ENCODE results near the gene FAM171A1. TPM values are rescaled to one million over a fixed set of nuclear protein-coding genes. Genes with fewer than 3 reads are reported as not detected.

The FAM171A1 gene
- total and polyA plus RNA-seq, 4 donors, result 28.7 to 74.9 (median 56.4) TPM

DNA sequence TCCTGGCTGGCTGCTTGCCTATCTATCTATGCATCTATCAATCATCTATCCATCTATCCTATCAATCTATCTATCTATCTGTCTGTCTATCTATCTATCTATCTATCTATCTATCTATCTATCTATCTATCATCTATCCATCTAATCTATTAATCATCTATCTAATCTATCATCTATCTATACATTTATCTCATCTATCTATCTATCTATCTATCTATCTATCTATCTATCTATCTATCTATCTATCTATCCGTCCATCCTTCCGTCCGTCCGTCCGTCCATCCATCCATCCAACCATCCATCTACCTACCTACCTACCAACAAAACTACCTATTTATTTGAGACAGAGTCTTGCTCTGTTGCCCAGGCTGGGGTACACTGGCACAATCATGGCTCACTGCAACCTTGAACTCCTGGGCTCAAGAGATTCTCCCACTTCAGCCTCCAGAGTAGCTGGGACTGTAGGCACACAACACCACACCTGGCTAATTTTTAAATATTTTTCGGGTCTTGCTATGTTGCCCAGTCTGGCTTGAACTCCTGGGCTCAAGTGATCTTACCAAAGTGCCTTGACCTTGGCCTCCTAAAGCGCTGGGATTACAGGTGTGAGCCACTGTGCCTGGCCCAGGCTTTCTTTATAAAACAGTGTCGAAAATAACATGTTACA is 107.3 kb downstream of the FAM171A1 start:
- DNase-seq (ENCODE audit: low read depth in 4 of 6, low spot score in 6 of 6), result no peak
- H3K27ac ChIP-seq (ENCODE audit: low read depth, low read length), result no peak overlapping the region
- H3K36me3 ChIP-seq (ENCODE audit: control insufficient read depth, insufficient read depth, low read length), result peaks cover 20% of the 10 kb centered on the region
- no peak overlapping the region for H3K4me3 ChIP-seq (ENCODE audit: low read depth, low read length)
- peaks cover 5% of the 10 kb centered on the region for H3K4me1 ChIP-seq (ENCODE audit: control insufficient read depth, insufficient read depth, low read length)
- no peaks in the 10 kb centered on the region for H3K9me3 ChIP-seq (ENCODE audit: control insufficient read depth, insufficient read depth, low read length)
- WGBS (ENCODE audit: insufficient coverage), result 97% methylated on average over 7 of the region's 8 CpGs
- no peaks in the 10 kb centered on the region for H3K27me3 ChIP-seq (ENCODE audit: control insufficient read depth, insufficient read depth, low read length)

DNA sequence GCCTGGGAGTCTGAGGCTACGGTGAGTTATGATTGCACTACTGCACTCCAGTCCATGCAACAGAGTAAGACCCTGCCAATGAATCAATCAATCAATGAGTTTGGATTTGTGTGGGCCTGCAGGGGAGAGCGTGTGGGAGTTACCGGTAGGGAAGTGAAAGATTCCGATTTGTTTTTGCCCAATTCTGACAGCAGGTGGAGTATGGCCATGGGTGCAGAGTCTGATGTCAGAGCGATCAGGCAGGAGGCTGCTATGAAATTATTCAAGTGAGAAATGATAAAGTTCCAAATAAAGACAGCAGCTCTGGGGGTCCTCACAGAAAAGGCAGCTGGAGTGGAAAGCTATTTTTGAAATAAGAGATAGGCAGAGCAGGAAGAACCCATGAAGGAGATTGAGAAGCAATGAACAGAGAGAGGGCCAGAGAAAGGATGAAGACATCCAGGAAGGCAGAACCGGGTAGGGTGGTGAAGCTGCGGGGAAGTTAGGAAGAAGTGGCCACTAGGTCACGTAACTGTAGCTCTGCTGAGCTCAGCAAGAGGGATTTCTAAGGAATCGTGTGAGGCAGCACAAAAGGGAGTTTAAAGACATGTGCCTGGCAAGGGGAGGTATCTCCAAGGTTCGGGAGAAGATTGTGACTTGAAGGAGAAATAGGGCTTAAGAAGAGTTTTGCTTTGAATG is 108.9 kb downstream of the FAM171A1 start:
- no peak overlapping the region for H3K27ac ChIP-seq (ENCODE audit: low read depth, low read length)
- DNase-seq (ENCODE audit: low read depth in 4 of 6, low spot score in 6 of 6), result peak in 3 of 6 donors; percentile 26 to 73 (median 56)
- WGBS (ENCODE audit: insufficient coverage), result 57% methylated on average over 9 of the region's 10 CpGs
- H3K4me1 ChIP-seq (ENCODE audit: control insufficient read depth, insufficient read depth, low read length), result peaks cover 6% of the 10 kb centered on the region
- no peaks in the 10 kb centered on the region for H3K27me3 ChIP-seq (ENCODE audit: control insufficient read depth, insufficient read depth, low read length)
- H3K4me3 ChIP-seq (ENCODE audit: low read depth, low read length), result no peak overlapping the region
- peaks cover 14% of the 10 kb centered on the region for H3K36me3 ChIP-seq (ENCODE audit: control insufficient read depth, insufficient read depth, low read length)
- H3K9me3 ChIP-seq (ENCODE audit: control insufficient read depth, insufficient read depth, low read length), result no peaks in the 10 kb centered on the region

DNA sequence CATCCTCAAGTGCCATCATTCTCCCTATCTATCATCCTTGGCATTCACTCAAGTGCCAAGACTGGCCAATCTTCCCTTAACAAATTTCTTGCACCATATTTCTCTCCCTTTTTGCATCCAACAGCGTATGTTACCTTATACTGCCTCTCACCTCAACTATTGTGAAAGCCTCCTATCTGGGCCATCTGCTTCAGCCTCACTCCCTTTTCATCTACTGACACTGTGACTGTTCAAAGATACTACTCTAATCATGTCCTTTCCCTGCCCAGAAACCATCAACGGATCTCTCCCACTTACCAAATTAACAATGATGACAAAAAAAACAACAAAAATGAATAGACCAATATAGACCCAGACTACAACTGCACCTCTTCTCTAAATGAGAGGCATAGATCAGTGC is 112.0 kb downstream of the FAM171A1 start:
- H3K4me1 ChIP-seq (ENCODE audit: control insufficient read depth, insufficient read depth, low read length), result peaks cover 21% of the 10 kb centered on the region
- DNase-seq (ENCODE audit: low read depth in 4 of 6, low spot score in 6 of 6), result no peak
- no peaks in the 10 kb centered on the region for H3K9me3 ChIP-seq (ENCODE audit: control insufficient read depth, insufficient read depth, low read length)
- H3K36me3 ChIP-seq (ENCODE audit: control insufficient read depth, insufficient read depth, low read length), result no peaks in the 10 kb centered on the region
- H3K4me3 ChIP-seq (ENCODE audit: low read depth, low read length), result no peak overlapping the region
- no peaks in the 10 kb centered on the region for H3K27me3 ChIP-seq (ENCODE audit: control insufficient read depth, insufficient read depth, low read length)
- 88% methylated on average over 2 of the region's 2 CpGs for WGBS (ENCODE audit: insufficient coverage)
- H3K27ac ChIP-seq (ENCODE audit: low read depth, low read length), result no peak overlapping the region

- Histone ChIP-seq H3K27me3 (ENCODE audit: control insufficient read depth, insufficient read depth, low read length) (no peaks in the 10 kb centered on the region), H3K36me3 (ENCODE audit: control insufficient read depth, insufficient read depth, low read length) (no peaks in the 10 kb centered on the region), H3K4me1 (ENCODE audit: control insufficient read depth, insufficient read depth, low read length) (peaks cover 24% of the 10 kb centered on the region), H3K9me3 (ENCODE audit: control insufficient read depth, insufficient read depth, low read length) (no peaks in the 10 kb centered on the region), H3K4me3 (ENCODE audit: low read depth, low read length) (no peak overlapping the region), H3K27ac (ENCODE audit: low read depth, low read length) (no peak overlapping the region)
- WGBS (ENCODE audit: insufficient coverage), result 90% methylated on average over 5 of the region's 6 CpGs
- no peak for DNase-seq (ENCODE audit: low read depth in 4 of 6, low spot score in 6 of 6)
Measured at GRCh38 chr10:15258255-15258654, 112.8 kb downstream of the FAM171A1 start.

DNA sequence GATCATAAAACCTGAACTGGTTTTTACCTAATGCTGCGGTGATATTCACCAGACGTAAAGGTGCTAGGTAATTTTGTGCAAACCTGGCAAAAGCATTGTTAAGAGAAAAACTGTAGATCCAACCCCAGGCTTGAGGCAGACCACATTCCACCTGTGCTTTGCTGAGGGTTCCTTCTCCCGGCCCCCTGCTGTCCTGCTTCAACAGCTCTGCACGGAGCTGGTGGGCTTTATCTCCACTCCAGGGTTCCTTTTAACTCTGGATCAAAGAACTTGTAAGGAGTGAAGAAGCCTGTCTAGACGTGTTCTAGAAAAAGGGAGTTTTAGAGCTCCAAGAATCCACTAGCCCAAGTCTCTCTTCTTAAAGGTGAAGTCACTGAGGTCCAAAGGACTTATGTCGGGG is 115.1 kb downstream of the FAM171A1 start:
- DNase-seq (ENCODE audit: low read depth in 4 of 6, low spot score in 6 of 6), result no peak
- H3K4me3 ChIP-seq (ENCODE audit: low read depth, low read length), result no peak overlapping the region
- no peaks in the 10 kb centered on the region for H3K36me3 ChIP-seq (ENCODE audit: control insufficient read depth, insufficient read depth, low read length)
- no peaks in the 10 kb centered on the region for H3K27me3 ChIP-seq (ENCODE audit: control insufficient read depth, insufficient read depth, low read length)
- peaks cover 19% of the 10 kb centered on the region for H3K4me1 ChIP-seq (ENCODE audit: control insufficient read depth, insufficient read depth, low read length)
- no peak overlapping the region for H3K27ac ChIP-seq (ENCODE audit: low read depth, low read length)
- H3K9me3 ChIP-seq (ENCODE audit: control insufficient read depth, insufficient read depth, low read length), result no peaks in the 10 kb centered on the region
- WGBS (ENCODE audit: insufficient coverage), result 83% methylated on average over 2 of the region's 6 CpGs

- Histone ChIP-seq H3K9me3 (ENCODE audit: control insufficient read depth, insufficient read depth, low read length) (no peaks in the 10 kb centered on the region), H3K27me3 (ENCODE audit: control insufficient read depth, insufficient read depth, low read length) (no peaks in the 10 kb centered on the region), H3K27ac (ENCODE audit: low read depth, low read length) (peak overlapping the region; percentile 27), H3K4me1 (ENCODE audit: control insufficient read depth, insufficient read depth, low read length) (peaks cover 19% of the 10 kb centered on the region), H3K36me3 (ENCODE audit: control insufficient read depth, insufficient read depth, low read length) (peaks cover 3% of the 10 kb centered on the region), H3K4me3 (ENCODE audit: low read depth, low read length) (no peak overlapping the region)
- 9% methylated on average over 4 of the region's 10 CpGs for WGBS (ENCODE audit: insufficient coverage)
- peak in 2 of 6 donors; percentile 38 to 44 for DNase-seq (ENCODE audit: low read depth in 4 of 6, low spot score in 6 of 6)
Measured at GRCh38 chr10:15254808-15255648, 116.1 kb downstream of the FAM171A1 start.

DNA sequence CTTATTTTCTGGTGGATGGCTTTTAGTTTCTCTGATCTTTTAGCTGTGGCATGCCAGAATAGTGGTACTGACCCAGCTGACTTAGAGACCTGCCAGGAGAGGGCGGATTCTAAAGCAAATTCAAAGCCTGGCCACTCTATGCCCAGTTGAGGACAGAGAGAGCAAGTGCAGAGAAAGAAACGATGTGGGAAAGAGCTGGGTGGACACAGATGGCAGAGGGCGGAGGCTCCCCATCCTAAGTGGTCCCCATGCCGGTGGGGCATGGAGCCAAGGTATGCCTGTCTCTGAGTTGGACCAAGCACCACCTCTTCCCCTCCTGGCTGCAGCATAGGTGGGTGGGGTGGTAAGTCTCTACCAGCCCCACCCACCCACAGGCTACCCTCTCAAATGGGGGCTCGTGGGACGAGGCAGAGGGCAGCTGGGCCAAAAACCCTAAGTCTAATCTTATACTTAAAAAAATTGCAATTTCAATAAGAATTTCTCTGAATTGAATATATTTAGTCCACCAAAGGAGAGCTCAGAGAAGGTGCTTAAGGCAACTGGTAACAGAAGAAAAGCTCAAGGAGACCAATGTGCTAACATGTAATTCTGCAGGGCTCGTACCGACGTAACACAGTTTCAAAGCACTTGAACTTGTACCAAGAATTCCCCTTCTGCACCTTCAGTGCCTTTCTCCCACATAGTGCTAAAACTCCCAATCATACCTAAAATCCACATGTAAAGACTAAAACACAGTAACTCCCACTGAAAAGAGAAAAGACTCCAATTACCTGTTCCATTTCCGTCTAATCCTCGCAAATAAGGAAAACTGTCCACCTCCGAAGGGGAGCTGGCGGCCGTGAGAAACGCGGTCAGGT is 116.9 kb downstream of the FAM171A1 start:
- peaks cover 19% of the 10 kb centered on the region for H3K4me1 ChIP-seq (ENCODE audit: control insufficient read depth, insufficient read depth, low read length)
- H3K27ac ChIP-seq (ENCODE audit: low read depth, low read length), result peak overlapping the region; percentile 27
- DNase-seq (ENCODE audit: low read depth in 4 of 6, low spot score in 6 of 6), result no peak
- peaks cover 3% of the 10 kb centered on the region for H3K36me3 ChIP-seq (ENCODE audit: control insufficient read depth, insufficient read depth, low read length)
- no peaks in the 10 kb centered on the region for H3K27me3 ChIP-seq (ENCODE audit: control insufficient read depth, insufficient read depth, low read length)
- H3K9me3 ChIP-seq (ENCODE audit: control insufficient read depth, insufficient read depth, low read length), result no peaks in the 10 kb centered on the region
- WGBS (ENCODE audit: insufficient coverage), result 63% methylated on average over 13 of the region's 16 CpGs
- no peak overlapping the region for H3K4me3 ChIP-seq (ENCODE audit: low read depth, low read length)

GRCh38 chr10:15252396-15252795 is 118.7 kb downstream of the FAM171A1 start:
- H3K27me3 ChIP-seq (ENCODE audit: control insufficient read depth, insufficient read depth, low read length), result no peaks in the 10 kb centered on the region
- WGBS (ENCODE audit: insufficient coverage), result 93% methylated on average over 9 of the region's 11 CpGs
- no peaks in the 10 kb centered on the region for H3K9me3 ChIP-seq (ENCODE audit: control insufficient read depth, insufficient read depth, low read length)
- H3K27ac ChIP-seq (ENCODE audit: low read depth, low read length), result no peak overlapping the region
- DNase-seq (ENCODE audit: low read depth in 4 of 6, low spot score in 6 of 6), result no peak
- H3K4me3 ChIP-seq (ENCODE audit: low read depth, low read length), result no peak overlapping the region
- H3K4me1 ChIP-seq (ENCODE audit: control insufficient read depth, insufficient read depth, low read length), result peaks cover 19% of the 10 kb centered on the region
- H3K36me3 ChIP-seq (ENCODE audit: control insufficient read depth, insufficient read depth, low read length), result peaks cover 11% of the 10 kb centered on the region

DNA sequence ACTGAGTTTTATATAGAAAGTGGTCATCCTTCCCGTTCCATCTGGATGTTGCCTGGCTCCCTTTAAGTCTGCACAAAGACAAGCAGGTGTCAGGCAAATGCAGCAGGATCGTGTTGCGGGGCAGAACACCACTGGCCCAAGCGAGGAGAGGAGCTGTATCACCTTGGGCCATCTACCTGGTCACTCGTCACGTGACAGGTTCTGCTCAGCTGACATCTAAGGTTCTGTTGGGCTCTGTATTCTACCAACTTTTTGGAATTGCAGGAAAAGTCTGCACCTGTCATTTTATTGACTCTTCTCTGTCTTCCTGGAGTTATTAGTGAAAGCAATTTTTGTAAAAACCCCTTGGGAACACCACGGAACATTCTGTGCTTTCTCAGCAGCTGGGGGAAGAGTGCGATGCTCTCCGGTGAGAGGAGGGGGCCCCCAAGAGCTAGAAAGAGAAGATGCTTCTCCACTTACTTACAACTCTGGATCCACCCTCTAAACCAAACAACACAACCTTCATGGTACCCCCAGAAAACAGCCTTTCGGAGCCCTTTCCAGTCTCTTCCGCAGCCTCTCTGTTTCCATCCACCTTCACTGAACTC is 119.2 kb downstream of the FAM171A1 start:
- Histone ChIP-seq H3K27ac (ENCODE audit: low read depth, low read length) (no peak overlapping the region), H3K4me1 (ENCODE audit: control insufficient read depth, insufficient read depth, low read length) (peaks cover 15% of the 10 kb centered on the region), H3K27me3 (ENCODE audit: control insufficient read depth, insufficient read depth, low read length) (no peaks in the 10 kb centered on the region), H3K36me3 (ENCODE audit: control insufficient read depth, insufficient read depth, low read length) (peaks cover 11% of the 10 kb centered on the region), H3K4me3 (ENCODE audit: low read depth, low read length) (no peak overlapping the region), H3K9me3 (ENCODE audit: control insufficient read depth, insufficient read depth, low read length) (no peaks in the 10 kb centered on the region)
- 96% methylated on average over 8 of the region's 11 CpGs for WGBS (ENCODE audit: insufficient coverage)
- no peak for DNase-seq (ENCODE audit: low read depth in 4 of 6, low spot score in 6 of 6)

Data from spinal cord (tissue), 10 donors.